HCT116 (cell line): ENCODE measurements around the gene FSCN2. TPM values are rescaled to one million over a fixed set of nuclear protein-coding genes. Genes with fewer than 3 reads are reported as not detected.

Experiments
- ATAC-seq: fragments of 200-7000 bp; cut with Tn5 transposase; 2 replicates; pipeline ENCODE4 v1.9.1; 2020; ENCODE audit warnings: mild to moderate bottlenecking, moderate library complexity
- BruUV-seq: library from RNA; stranded (reverse); fragments of 400-500 nt; replicated peaks from 2 replicates; lab custom pipeline; 2021; lab: Mats Ljungman, UMichigan
- CTCF ChIA-PET: fragments of 300-600 bp; sonication (Branson Sonifier 250); formaldehyde crosslinking; loops from one replicate; lab custom pipeline; 2021; ENCODE audit warnings: antibody characterized with exemption; lab: Charles Lee
- POLR2A ChIA-PET: fragments of 300-600, 350-600 bp; sonication (Branson Sonifier 250); formaldehyde crosslinking; loops from one replicate; lab custom pipeline; 2021; ENCODE audit warnings: antibody characterized with exemption; lab: Charles Lee
- RAD21 ChIA-PET, 2 experiments: fragments of 300-600 bp; sonication (Branson Sonifier 250); formaldehyde crosslinking; loops; one replicate each; lab custom pipeline; 2023; ENCODE audit warnings: low total read pairs in 2 of 2; ENCODE audit not compliant: uncharacterized antibody in 2 of 2, unreplicated experiment in 2 of 2, low non-redundant PET in 1 of 2; lab: Charles Lee
- DNase-seq: peaks from one replicate; pipeline ENCODE4 v3.0.0-alpha.2; 2010; ENCODE audit warnings: low read depth, low spot score
- H2AFZ ChIP-seq: fragments of 200-600 bp; shearing (Covaris generic), sonication (generic); 2 replicates; pipeline ENCODE4 v1.6.1; 2017; ENCODE audit warnings: low read depth, mixed run types, mixed read lengths, antibody characterized with exemption, low read length; ENCODE audit not compliant: poor library complexity, severe bottlenecking
- H3K27ac ChIP-seq: 2 replicates; pipeline ENCODE4 v1.5.1; 2012; ENCODE audit warnings: low read depth, low read length
- H3K27me3 ChIP-seq: fragments of 200-600 bp; sonication (generic); 2 replicates; pipeline ENCODE4 v1.6.1; 2016; ENCODE audit warnings: mixed run types, low read length, mixed read lengths; ENCODE audit not compliant: insufficient read depth
- H3K36me3 ChIP-seq, 2 experiments: fragments of 200-500 bp in 1 of 2; fragments of 200-600 bp in 1 of 2; sonication (Bioruptor generic) in 1 of 2; sonication (generic) in 1 of 2; 2 replicates each; pipeline versions ENCODE4 v1.5.1 to v1.6.1; 2014 to 2016; ENCODE audit warnings: low read length in 2 of 2, inconsistent platforms in 1 of 2, mixed read lengths in 1 of 2, mixed run types in 1 of 2; ENCODE audit not compliant: insufficient read depth in 2 of 2, control insufficient read depth in 1 of 2
- H3K4me1 ChIP-seq, 2 experiments: fragments of 200-600 bp in 1 of 2; sonication (generic) in 1 of 2; 2 replicates each; pipeline versions ENCODE4 v1.5.1 to v1.6.1; 2012 to 2017; ENCODE audit warnings: low read length in 2 of 2, inconsistent platforms in 1 of 2, mild to moderate bottlenecking in 1 of 2, mixed read lengths in 1 of 2, mixed run types in 1 of 2, moderate library complexity in 1 of 2; ENCODE audit not compliant: insufficient read depth in 2 of 2, control insufficient read depth in 1 of 2
- H3K4me2 ChIP-seq: fragments of 200-600 bp; sonication (generic); 2 replicates; pipeline ENCODE4 v1.6.1; 2017; ENCODE audit warnings: mixed run types, low read length, mixed read lengths
- H3K4me3 ChIP-seq, 2 experiments: fragments of 200-600 bp in 1 of 2; sonication (generic) in 1 of 2; replicated peaks in 1 of 2; 2 replicates each; pipeline ENCODE4 v1.5.1; 2011 to 2016; ENCODE audit warnings: low read length in 2 of 2, control low read depth in 1 of 2, low read depth in 1 of 2, mild to moderate bottlenecking in 1 of 2, mixed read lengths in 1 of 2, mixed run types in 1 of 2
- H3K79me2 ChIP-seq: fragments of 200-600 bp; sonication (generic); 2 replicates; pipeline ENCODE4 v1.6.1; 2017; ENCODE audit warnings: mild to moderate bottlenecking, mixed run types, low read length, moderate library complexity, mixed read lengths; ENCODE audit not compliant: insufficient read depth
- H3K9ac ChIP-seq: fragments of 200-600 bp; sonication (generic); 2 replicates; pipeline ENCODE4 v1.6.1; 2016; ENCODE audit warnings: low read length, mixed read lengths
- H3K9me2 ChIP-seq: fragments of 200-600 bp; sonication (generic), shearing (Covaris generic); 2 replicates; pipeline ENCODE4 v1.6.1; 2017; ENCODE audit warnings: mixed run types, mild to moderate bottlenecking, moderate library complexity; ENCODE audit not compliant: insufficient read depth
- H3K9me3 ChIP-seq, 2 experiments: fragments of 200-500 bp in 1 of 2; fragments of 200-600 bp in 1 of 2; sonication (Bioruptor generic) in 1 of 2; sonication (generic) in 1 of 2; 2 replicates each; pipeline ENCODE4 v1.6.1; 2014 to 2017; ENCODE audit warnings: low read length in 2 of 2, mixed read lengths in 2 of 2, inconsistent platforms in 1 of 2, low read depth in 1 of 2, mild to moderate bottlenecking in 1 of 2, mixed run types in 1 of 2, moderate library complexity in 1 of 2; ENCODE audit not compliant: control insufficient read depth in 1 of 2, insufficient read depth in 1 of 2
- H4K20me1 ChIP-seq: fragments of 200-600 bp; sonication (generic), shearing (Covaris generic); 2 replicates; pipeline ENCODE4 v1.6.1; 2017; ENCODE audit warnings: mixed run types, mild to moderate bottlenecking, moderate library complexity; ENCODE audit not compliant: insufficient read depth
- CBX3 ChIP-seq: IDR thresholded peaks from 2 replicates; pipeline ENCODE4 v1.6.1; 2012; ENCODE audit warnings: low read depth
- EZH2phosphoT487 ChIP-seq: fragments of 200-600 bp; IDR thresholded peaks from 2 replicates; pipeline ENCODE4 v1.6.1; 2018; ENCODE audit warnings: antibody characterized with exemption, borderline replicate concordance
- POLR2A ChIP-seq: IDR thresholded peaks from 2 replicates; pipeline ENCODE4 v1.7.0; 2011; ENCODE audit warnings: borderline replicate concordance; ENCODE audit not compliant: insufficient read depth, insufficient read length; ENCODE audit errors: extremely low read depth
- POLR2AphosphoS5 ChIP-seq: IDR thresholded peaks from 2 replicates; pipeline ENCODE4 v1.6.1; 2011; ENCODE audit warnings: mild to moderate bottlenecking, low read depth, low read length, moderate library complexity
- YY1 ChIP-seq: IDR thresholded peaks from 2 replicates; pipeline ENCODE4 v1.6.1; 2011; ENCODE audit warnings: low read length, low read depth, moderate library complexity, mild to moderate bottlenecking; ENCODE audit not compliant: insufficient replicate concordance; ENCODE audit errors: extremely low read depth
- ZNF274 ChIP-seq: fragments of 200-500 bp; sonication (Bioruptor generic); IDR thresholded peaks from 2 replicates; pipeline ENCODE4 v1.6.1; 2014; ENCODE audit warnings: mild to moderate bottlenecking, low read depth, low read length, inconsistent platforms
- intact Hi-C: fragments of 100-400 bp; cut with micrococcal nuclease; formaldehyde crosslinking; loops from 2 replicates; pipeline ENCODE4 v1.10.0; 2022
- total RNA-seq: library from RNA; stranded (reverse); gene quantifications from one replicate; pipeline ENCODE4 v1.2.1, GENCODE V29; 2021; ENCODE audit not compliant: unreplicated experiment
- TF ChIP-seq, protein P1 (sequence below): IDR thresholded peaks from 2 replicates; pipeline ENCODE4 v1.6.1; 2012; ENCODE audit warnings: low read depth

FSCN2 gene
- total RNA-seq, 1 experiment from 2014 or later = 10.1 TPM

DNA sequence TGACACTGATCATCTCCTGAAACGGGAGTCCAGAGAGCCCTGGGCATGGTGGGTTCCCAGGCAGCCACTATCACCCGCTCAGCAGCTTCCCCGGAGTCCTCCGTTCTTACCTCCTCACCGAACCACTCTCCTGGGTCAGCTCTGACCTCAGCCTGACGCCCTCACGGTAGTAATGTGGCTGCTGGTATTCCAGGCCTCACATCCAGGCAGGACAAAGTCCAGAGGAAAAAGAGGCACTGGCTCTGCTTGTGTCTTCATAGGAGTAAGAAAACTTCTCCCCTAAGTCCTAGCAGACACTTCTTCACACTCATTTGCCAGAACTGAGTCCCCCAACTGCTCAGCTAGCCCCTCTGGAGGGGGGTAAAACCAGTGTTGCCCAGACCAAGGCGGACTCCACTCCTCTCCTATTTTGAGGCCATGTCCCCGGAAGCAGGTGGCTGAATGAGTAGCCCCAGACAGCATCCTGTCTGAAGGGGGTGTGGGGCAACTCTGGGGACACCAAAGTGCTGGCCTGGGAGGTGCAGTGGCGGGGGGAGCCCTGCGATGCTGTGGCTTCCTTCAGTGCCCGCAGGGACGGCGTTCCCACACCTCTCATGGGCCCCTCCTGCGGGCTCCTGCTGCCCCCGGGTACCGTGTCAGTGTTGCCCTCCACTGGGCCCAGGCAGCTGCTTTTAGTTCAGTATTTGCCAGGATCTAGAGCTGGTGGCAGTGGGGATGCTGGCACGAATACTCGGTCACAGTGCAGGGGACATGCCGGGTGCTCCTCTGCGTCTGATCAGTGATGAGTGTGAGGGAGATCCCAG lies 5.4 kb downstream of the FSCN2 start (continued):
- TF ChIP-seq, protein P1, sequence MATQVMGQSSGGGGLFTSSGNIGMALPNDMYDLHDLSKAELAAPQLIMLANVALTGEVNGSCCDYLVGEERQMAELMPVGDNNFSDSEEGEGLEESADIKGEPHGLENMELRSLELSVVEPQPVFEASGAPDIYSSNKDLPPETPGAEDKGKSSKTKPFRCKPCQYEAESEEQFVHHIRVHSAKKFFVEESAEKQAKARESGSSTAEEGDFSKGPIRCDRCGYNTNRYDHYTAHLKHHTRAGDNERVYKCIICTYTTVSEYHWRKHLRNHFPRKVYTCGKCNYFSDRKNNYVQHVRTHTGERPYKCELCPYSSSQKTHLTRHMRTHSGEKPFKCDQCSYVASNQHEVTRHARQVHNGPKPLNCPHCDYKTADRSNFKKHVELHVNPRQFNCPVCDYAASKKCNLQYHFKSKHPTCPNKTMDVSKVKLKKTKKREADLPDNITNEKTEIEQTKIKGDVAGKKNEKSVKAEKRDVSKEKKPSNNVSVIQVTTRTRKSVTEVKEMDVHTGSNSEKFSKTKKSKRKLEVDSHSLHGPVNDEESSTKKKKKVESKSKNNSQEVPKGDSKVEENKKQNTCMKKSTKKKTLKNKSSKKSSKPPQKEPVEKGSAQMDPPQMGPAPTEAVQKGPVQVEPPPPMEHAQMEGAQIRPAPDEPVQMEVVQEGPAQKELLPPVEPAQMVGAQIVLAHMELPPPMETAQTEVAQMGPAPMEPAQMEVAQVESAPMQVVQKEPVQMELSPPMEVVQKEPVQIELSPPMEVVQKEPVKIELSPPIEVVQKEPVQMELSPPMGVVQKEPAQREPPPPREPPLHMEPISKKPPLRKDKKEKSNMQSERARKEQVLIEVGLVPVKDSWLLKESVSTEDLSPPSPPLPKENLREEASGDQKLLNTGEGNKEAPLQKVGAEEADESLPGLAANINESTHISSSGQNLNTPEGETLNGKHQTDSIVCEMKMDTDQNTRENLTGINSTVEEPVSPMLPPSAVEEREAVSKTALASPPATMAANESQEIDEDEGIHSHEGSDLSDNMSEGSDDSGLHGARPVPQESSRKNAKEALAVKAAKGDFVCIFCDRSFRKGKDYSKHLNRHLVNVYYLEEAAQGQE = no peak
- no peak for TF ChIP-seq CBX3
- no peak for TF ChIP-seq YY1
- no peak for TF ChIP-seq ZNF274
- no peak for TF ChIP-seq EZH2phosphoT487
- TF ChIP-seq, all 23 proteins: peak for 0

DNA sequence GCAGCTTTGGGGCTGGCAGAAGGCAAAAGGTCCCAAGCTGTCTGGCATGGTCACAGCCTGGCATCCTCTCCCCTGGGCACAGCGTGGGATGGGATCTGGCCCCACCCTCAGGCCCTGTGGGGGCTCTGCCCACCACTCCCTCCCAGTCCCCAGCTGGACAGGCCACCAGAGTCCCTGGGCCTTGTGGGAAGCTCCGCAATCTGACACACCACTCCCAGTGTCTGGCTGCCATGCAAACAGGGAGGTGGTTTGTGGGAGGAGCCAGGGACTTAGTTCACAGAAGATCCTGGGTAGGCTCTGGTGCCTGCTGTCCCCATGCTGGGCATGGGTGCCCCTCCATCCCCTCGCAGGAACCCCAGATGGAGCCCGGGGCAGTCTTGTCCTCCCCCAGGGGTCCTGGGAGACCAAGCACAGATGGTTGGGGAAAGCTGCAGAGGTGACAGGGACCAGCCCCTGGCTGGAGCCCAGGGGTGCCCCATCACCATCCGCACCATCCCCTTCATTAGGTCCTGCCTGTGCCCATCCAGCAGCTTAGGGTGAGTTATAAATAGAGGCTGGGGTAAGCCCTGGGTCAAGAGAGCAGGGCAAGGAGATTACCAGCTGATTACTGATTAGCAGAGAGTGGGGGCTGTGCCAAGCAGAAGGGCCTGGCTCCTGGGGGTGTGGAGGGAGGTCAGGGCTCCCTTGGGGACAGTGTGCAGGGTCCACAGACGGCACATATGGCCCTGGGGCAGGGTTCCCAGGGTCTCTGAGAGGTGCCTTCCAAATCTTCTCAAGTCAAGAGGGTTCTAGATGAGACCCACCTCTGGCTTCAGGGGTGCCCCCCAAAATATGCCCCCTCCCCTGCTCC lies 6.2 kb downstream of the FSCN2 start:
- no peaks in the 10 kb centered on the region for H3K36me3 ChIP-seq
- BruUV-seq = no TSS peak
- H3K4me2 ChIP-seq = no peak overlapping the region
- H3K9me3 ChIP-seq = peaks cover 0 to 7% of the 10 kb centered on the region in 2 experiments; a peak in 1 of 4 replicates
- H3K9me2 ChIP-seq = no peaks in the 10 kb centered on the region
- ChIA-PET RAD21 (no interaction called here), POLR2A (interaction anchor here (0.9 kb wide), 1 partner anchor 26 kb away, joined by 5 read pairs; no protein-coding TSS in a partner anchor)
- DNase-seq (no peak), ATAC-seq (peak; percentile 10; the same call in 1 of the 2 replicates)
- no peaks in the 10 kb centered on the region for H3K79me2 ChIP-seq
- no peak overlapping the region for H3K4me3 ChIP-seq
- H3K9ac ChIP-seq = no peak overlapping the region
- peaks cover 3 to 8% of the 10 kb centered on the region in 2 experiments; a peak in 2 of 4 replicates for H3K4me1 ChIP-seq
- H4K20me1 ChIP-seq = no peaks in the 10 kb centered on the region
- no peak for TF ChIP-seq POLR2A
- TF ChIP-seq POLR2AphosphoS5 = peak; percentile 23; the same call in 1 of the 2 replicates
- TF ChIP-seq, all 23 proteins: peak for 1
- H3K27me3 ChIP-seq = no peaks in the 10 kb centered on the region
- no peak overlapping the region for H2AFZ ChIP-seq
- no peak overlapping the region for H3K27ac ChIP-seq
- CTCF ChIA-PET = no interaction called here
- intact Hi-C loops = loop anchor here (5.0 kb wide), 1 partner anchor 162 kb away; no protein-coding TSS in a partner anchor
